Loucy (cell line): ENCODE measurements around the gene OR2H2.

Experiments used
- EZH2phosphoT487 ChIP-seq: fragments of 200-600 bp; IDR thresholded peaks from 2 replicates; pipeline ENCODE4 v1.6.1; 2018; ENCODE audit warnings: antibody characterized with exemption, mild to moderate bottlenecking, moderate library complexity, borderline replicate concordance
- TF ChIP-seq, protein P1 (sequence below): fragments of 200-600 bp; sonication (generic); conservative IDR thresholded peaks from 2 replicates; pipeline ENCODE4 v1.5.1; 2014; ENCODE audit warnings: mild to moderate bottlenecking, antibody characterized with exemption, low read length

GRCh38 chr6:29610540-29610939 lies 25.6 kb downstream of the OR2H2 start:
- TF ChIP-seq, protein P1, sequence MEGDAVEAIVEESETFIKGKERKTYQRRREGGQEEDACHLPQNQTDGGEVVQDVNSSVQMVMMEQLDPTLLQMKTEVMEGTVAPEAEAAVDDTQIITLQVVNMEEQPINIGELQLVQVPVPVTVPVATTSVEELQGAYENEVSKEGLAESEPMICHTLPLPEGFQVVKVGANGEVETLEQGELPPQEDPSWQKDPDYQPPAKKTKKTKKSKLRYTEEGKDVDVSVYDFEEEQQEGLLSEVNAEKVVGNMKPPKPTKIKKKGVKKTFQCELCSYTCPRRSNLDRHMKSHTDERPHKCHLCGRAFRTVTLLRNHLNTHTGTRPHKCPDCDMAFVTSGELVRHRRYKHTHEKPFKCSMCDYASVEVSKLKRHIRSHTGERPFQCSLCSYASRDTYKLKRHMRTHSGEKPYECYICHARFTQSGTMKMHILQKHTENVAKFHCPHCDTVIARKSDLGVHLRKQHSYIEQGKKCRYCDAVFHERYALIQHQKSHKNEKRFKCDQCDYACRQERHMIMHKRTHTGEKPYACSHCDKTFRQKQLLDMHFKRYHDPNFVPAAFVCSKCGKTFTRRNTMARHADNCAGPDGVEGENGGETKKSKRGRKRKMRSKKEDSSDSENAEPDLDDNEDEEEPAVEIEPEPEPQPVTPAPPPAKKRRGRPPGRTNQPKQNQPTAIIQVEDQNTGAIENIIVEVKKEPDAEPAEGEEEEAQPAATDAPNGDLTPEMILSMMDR, result no peak
- no peak for TF ChIP-seq EZH2phosphoT487
